Common myeloid progenitor, CD34-positive (primary cell): ENCODE results near the gene TTLL6.

ENCODE experiments used
- CTCF ChIA-PET: fragments of 350-600 bp; sonication (Branson Sonifier 250); formaldehyde crosslinking; loops from one replicate; lab custom pipeline; 2021; ENCODE audit warnings: antibody characterized with exemption; lab: Charles Lee
- POLR2A ChIA-PET: fragments of 350-600 bp; sonication (Branson Sonifier 250); formaldehyde crosslinking; loops from one replicate; lab custom pipeline; 2021; ENCODE audit warnings: antibody characterized with exemption; lab: Charles Lee
- DNase-seq, 3 donors: peaks; one replicate each; pipeline versions ENCODE4 v3.0.0 to v3.0.0-alpha.2; 2013
- H3K27ac ChIP-seq, 2 experiments: 1 replicate in 1 of 2; 2 replicates in 1 of 2; pipeline ENCODE4 v1.7.0; 2013; ENCODE audit warnings: inconsistent platforms in 2 of 2, low read length in 2 of 2, mild to moderate bottlenecking in 2 of 2, low read depth in 1 of 2, moderate library complexity in 1 of 2; ENCODE audit not compliant: severe bottlenecking in 2 of 2, insufficient read depth in 1 of 2, poor library complexity in 1 of 2
- H3K27me3 ChIP-seq, 5 experiments: replicated peaks in 2 of 5; 1 replicate in 3 of 5; 2 replicates in 2 of 5; pipeline versions ENCODE4 v1.6.1 to v1.7.0; 2013; ENCODE audit warnings: low read length in 4 of 5, mild to moderate bottlenecking in 2 of 5, moderate library complexity in 2 of 5, inconsistent platforms in 1 of 5; ENCODE audit not compliant: insufficient read depth in 5 of 5, control insufficient read depth in 4 of 5
- H3K36me3 ChIP-seq, 4 experiments: 1 replicate in 2 of 4; 2 replicates in 2 of 4; pipeline versions ENCODE4 v1.6.1 to v1.7.0; 2013; ENCODE audit warnings: low read length in 3 of 4, control low read depth in 1 of 4, mild to moderate bottlenecking in 1 of 4; ENCODE audit not compliant: control insufficient read depth in 4 of 4, insufficient read depth in 4 of 4
- H3K4me1 ChIP-seq, 4 experiments: 1 replicate in 3 of 4; 2 replicates in 1 of 4; pipeline versions ENCODE4 v1.6.1 to v1.7.1; 2013; ENCODE audit warnings: low read length in 3 of 4, mild to moderate bottlenecking in 3 of 4, control low read depth in 1 of 4, inconsistent platforms in 1 of 4, moderate library complexity in 1 of 4; ENCODE audit not compliant: control insufficient read depth in 4 of 4, insufficient read depth in 4 of 4; ENCODE audit errors: control extremely low read depth in 1 of 4
- H3K4me3 ChIP-seq, 7 experiments: 1 replicate in 4 of 7; 2 replicates in 3 of 7; pipeline versions ENCODE4 v1.5.1 to v1.7.0; 2013; ENCODE audit warnings: mild to moderate bottlenecking in 7 of 7, low read length in 6 of 7, moderate library complexity in 6 of 7, inconsistent platforms in 2 of 7, low read depth in 2 of 7, control low read depth in 1 of 7; ENCODE audit not compliant: insufficient read depth in 4 of 7, control insufficient read depth in 1 of 7; ENCODE audit errors: extremely low read depth in 1 of 7
- H3K9me3 ChIP-seq, 5 experiments: 1 replicate in 4 of 5; 2 replicates in 1 of 5; pipeline versions ENCODE4 v1.6.1 to v1.7.1; 2013; ENCODE audit warnings: low read length in 4 of 5, mild to moderate bottlenecking in 2 of 5, inconsistent platforms in 1 of 5, low read depth in 1 of 5, moderate library complexity in 1 of 5; ENCODE audit not compliant: control insufficient read depth in 4 of 5, insufficient read depth in 2 of 5; ENCODE audit errors: control extremely low read depth in 1 of 5
- WGBS: methylation state at CpG from one replicate; pipeline ENCODE4 v1.1.5; 2013; ENCODE audit not compliant: insufficient coverage; 5-methylcytosine and 5-hydroxymethylcytosine counted together

The TTLL6 gene

DNA sequence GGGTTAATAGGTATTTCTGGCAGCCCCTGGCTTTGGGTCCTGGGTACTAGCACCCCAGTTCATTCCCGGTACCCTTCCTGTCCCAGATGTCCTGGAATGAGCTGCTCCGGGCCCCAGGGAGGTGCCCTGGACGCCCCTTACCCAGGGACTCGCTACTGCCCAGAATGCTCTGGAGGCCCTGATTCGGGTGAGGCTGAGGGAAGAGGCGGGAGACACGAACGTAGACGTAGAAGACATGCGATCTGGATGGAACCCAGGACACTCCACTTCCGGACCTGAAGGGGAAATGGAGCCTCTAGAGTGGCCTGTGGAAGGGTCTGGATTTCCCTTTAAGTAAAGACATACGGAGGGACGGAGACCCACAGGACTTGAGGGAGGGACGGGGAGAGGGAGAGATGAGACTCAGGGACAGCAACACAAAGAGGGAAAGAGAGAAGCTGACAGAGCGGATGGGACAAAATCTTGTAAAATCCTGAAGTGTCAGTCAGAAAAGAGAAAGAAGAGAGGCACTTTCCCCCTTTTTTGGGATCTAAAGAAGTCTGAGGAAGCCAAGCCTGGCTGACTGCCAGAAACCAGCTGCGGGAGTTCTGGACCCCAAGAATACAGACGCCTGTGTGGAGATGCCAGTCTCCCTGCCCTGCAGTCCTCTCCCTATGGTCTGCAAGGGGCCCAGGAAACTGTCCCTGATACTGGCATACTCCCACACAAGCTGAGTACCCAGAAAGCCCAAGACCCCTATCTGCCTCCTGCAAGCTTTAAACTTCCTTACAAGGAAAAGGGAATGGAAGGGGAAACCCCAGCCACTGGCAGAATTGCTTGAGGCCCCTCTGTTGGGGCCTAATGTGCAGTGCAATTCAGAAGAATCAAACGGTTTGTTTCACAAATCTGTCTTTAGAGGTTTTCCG is 87.4 kb downstream of the TTLL6 start:
- 6% methylated on average over 16 of the region's 19 CpGs for WGBS
- ChIA-PET CTCF (interaction anchor here (1.3 to 7.7 kb wide), 4 partner anchors 8 to 149 kb away, joined by 3 to 130 read pairs (median 30); no protein-coding TSS in a partner anchor), POLR2A (no interaction called here)
- peaks cover 0 to 19% (median 6%) of the 10 kb centered on the region in 4 experiments for H3K4me1 ChIP-seq
- no peak for DNase-seq
- no peak overlapping the region for H3K4me3 ChIP-seq
- H3K36me3 ChIP-seq = no peaks in the 10 kb centered on the region
- H3K9me3 ChIP-seq = no peaks in the 10 kb centered on the region
- peaks cover 37 to 100% (median 73%) of the 10 kb centered on the region in 5 experiments for H3K27me3 ChIP-seq
- no peak overlapping the region for H3K27ac ChIP-seq

DNA sequence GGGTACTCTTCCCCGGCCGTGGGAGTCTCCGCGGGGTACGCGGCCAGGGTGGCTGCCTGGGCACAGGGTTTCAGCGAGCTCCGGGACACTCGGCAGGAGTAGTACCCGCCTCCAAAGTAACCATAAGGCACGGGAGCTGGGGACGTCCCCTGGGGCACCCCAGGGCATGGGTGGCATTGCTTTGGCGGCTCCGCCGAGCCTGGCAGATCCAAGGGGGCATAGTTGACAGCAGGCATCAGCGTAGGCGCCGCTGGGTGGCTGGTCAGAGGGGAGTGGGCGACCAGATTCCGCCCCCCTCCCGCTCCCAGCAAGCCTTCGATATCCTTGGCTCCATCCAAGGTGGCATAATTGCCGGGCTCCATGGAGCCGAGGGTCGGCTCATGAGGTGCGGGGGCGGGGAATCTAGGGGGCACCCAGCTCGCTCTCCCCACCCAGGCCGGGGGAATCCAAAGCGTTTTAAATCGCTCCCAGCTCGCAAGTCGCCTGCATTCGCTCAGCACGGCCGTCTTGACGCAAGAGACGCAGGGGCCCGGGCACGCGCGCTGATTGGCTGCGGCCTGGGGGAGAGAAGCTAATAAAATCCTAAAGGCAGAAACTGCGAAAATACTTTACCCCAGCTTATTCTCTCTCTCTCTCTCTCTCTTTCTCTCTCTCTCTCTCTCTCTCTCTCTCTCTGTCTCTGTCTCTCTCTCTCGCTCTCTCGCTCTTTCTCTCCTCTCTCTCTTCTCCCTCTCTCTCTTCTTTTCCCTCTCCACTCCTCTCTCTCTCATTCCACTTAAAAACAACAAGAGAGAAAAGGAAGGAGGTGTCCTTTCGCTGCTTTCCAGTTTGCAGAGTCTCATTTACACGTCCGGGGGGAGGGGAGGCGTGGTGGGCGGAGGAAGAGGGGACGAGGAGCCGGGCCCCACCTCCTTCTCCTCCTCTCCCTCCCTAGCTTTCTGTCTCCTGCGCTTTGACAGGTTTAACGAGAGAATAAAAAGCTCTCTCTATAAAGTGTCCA is 88.5 kb downstream of the TTLL6 start, which contains the start of gene HOXB13:
Gene HOXB13, minus strand, starts transcription at position 519 of the 1,000 bp plus-strand sequence. Its CDS starts 157 bp downstream, at position 362.
- no peak within 1 kb of the TSS for H3K27ac ChIP-seq
- H3K36me3 ChIP-seq = no peaks in the 10 kb centered on the region
- no peaks in the 10 kb centered on the region for H3K9me3 ChIP-seq
- CTCF ChIA-PET = interaction anchor here (0.6 to 7.7 kb wide), 7 partner anchors 8 to 150 kb away, joined by 3 to 130 read pairs (median 4); no protein-coding TSS in a partner anchor
- POLR2A ChIA-PET = no interaction called here
- peak within 1 kb of the TSS in 1 of 7 experiments; percentile 11 for H3K4me3 ChIP-seq
- H3K27me3 ChIP-seq = peaks cover 35 to 100% (median 75%) of the 10 kb centered on the region in 5 experiments
- H3K4me1 ChIP-seq = peaks cover 0 to 23% (median 6%) of the 10 kb centered on the region in 4 experiments
- WGBS = 7% methylated on average over 31 of the region's 55 CpGs
- peak; percentile 49 to 66 (median 66) for DNase-seq

GRCh38 chr17:48727415-48728175 is 89.4 kb downstream of the TTLL6 start:
- ChIA-PET CTCF (interaction anchor here (0.6 to 7.7 kb wide), 6 partner anchors 16 to 151 kb away, joined by 3 to 130 read pairs (median 4); no protein-coding TSS in a partner anchor), POLR2A (interaction anchor here (1.0 kb wide), 1 partner anchor 151 kb away, joined by 3 read pairs; no protein-coding TSS in a partner anchor)
- Histone ChIP-seq H3K4me1 (peaks cover 0 to 22% (median 8%) of the 10 kb centered on the region in 4 experiments), H3K27ac (no peak overlapping the region), H3K36me3 (no peaks in the 10 kb centered on the region), H3K27me3 (peaks cover 33 to 100% (median 75%) of the 10 kb centered on the region in 5 experiments), H3K9me3 (no peaks in the 10 kb centered on the region), H3K4me3 (no peak overlapping the region)
- no peak for DNase-seq
- 35% methylated on average over 4 of the region's 9 CpGs for WGBS

- no peaks in the 10 kb centered on the region for H3K36me3 ChIP-seq
- H3K9me3 ChIP-seq = no peaks in the 10 kb centered on the region
- 7% methylated on average over 20 of the region's 20 CpGs for WGBS
- no peak overlapping the region for H3K27ac ChIP-seq
- DNase-seq = no peak
- H3K4me3 ChIP-seq = no peak overlapping the region
- peaks cover 29 to 100% (median 73%) of the 10 kb centered on the region in 5 experiments for H3K27me3 ChIP-seq
- peaks cover 0 to 22% (median 8%) of the 10 kb centered on the region in 4 experiments for H3K4me1 ChIP-seq
- ChIA-PET CTCF (interaction anchor here (0.7 to 11.1 kb wide), 9 partner anchors 8 to 273 kb away, joined by 3 to 130 read pairs (median 17); no protein-coding TSS in a partner anchor), POLR2A (interaction anchor here (1.0 kb wide), 1 partner anchor 152 kb away, joined by 3 read pairs; no protein-coding TSS in a partner anchor)
Measured at GRCh38 chr17:48726916-48727286, 90.1 kb downstream of the TTLL6 start.

DNA sequence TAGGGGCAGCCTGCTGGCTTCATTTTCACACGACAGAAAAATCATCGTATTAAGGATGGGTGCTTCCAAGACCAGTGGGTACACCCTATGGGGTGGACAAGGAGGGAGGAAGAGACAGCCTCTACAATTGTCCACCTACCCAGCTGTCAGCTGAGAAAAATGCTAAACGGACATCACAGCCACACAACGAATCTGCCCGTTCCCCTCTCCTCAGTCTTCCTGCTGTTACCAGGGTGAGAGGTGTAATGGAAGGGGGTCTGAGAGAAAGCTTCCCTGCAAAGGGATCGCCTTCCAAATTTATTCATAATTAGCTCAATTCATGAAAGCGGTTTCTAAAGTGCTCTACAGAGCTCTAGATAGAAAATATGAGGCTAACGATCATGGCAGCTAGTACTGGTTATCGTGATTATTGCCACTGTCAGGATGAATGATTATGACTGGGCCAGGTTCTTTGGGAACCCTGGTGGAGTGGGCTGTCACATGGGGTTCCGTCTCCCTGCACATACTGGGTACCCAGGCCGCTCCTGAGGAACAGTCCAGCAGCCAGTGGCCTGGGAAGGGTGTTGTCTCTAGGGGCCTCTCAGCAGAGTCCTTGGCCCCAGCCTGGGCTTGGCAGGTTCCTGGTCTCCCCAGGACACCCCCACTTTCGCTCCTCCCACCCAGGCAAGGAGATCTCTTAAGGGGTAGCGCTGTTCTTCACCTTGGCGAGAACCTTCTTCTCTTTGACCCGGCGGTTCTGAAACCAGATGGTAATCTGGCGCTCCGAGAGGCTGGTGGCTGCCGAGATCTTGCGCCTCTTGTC is 90.7 kb downstream of the TTLL6 start:
- DNase-seq = no peak
- Histone ChIP-seq H3K4me3 (no peak overlapping the region), H3K9me3 (no peaks in the 10 kb centered on the region), H3K27me3 (peaks cover 25 to 100% (median 75%) of the 10 kb centered on the region in 5 experiments), H3K27ac (no peak overlapping the region), H3K4me1 (peaks cover 0 to 22% (median 8%) of the 10 kb centered on the region in 4 experiments), H3K36me3 (no peaks in the 10 kb centered on the region)
- ChIA-PET POLR2A (interaction anchor here (1.0 kb wide), 1 partner anchor 153 kb away, joined by 3 read pairs; no protein-coding TSS in a partner anchor), CTCF (interaction anchor here (0.7 to 11.1 kb wide), 11 partner anchors 9 to 274 kb away, joined by 3 to 130 read pairs (median 13); no protein-coding TSS in a partner anchor)
- WGBS = 20% methylated on average over 15 of the region's 20 CpGs
